Fibroblast of peridontal ligament (primary cell): Measurements from ENCODE around the gene ENKD1.
A peak's percentile ranks its signal among the peaks of the same experiment; 100 is the strongest.

Source experiments
- DNase-seq: peaks from one replicate; pipeline ENCODE4 v3.0.0-alpha.2; 2010; ENCODE audit errors: extremely low read depth

Gene ENKD1

DNA sequence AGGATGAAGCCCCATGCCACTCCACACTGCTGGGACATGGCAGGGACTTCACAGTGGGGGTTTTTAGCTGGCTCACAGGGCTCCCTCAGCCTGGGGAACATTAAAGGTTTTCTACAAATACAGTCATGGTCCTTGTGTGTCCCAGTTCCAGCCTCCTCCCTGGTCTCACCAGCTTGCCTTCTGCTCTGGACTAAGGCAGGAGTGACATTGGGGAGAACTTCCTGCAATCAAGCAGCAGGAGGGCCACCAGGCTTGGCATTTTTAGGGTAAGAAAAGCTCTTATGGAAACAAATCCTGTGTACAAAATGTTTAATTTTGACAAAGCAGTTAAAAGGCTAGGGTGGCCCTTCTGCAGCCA lies 3.9 kb downstream of the ENKD1 start:
- DNase-seq, result no peak

DNA sequence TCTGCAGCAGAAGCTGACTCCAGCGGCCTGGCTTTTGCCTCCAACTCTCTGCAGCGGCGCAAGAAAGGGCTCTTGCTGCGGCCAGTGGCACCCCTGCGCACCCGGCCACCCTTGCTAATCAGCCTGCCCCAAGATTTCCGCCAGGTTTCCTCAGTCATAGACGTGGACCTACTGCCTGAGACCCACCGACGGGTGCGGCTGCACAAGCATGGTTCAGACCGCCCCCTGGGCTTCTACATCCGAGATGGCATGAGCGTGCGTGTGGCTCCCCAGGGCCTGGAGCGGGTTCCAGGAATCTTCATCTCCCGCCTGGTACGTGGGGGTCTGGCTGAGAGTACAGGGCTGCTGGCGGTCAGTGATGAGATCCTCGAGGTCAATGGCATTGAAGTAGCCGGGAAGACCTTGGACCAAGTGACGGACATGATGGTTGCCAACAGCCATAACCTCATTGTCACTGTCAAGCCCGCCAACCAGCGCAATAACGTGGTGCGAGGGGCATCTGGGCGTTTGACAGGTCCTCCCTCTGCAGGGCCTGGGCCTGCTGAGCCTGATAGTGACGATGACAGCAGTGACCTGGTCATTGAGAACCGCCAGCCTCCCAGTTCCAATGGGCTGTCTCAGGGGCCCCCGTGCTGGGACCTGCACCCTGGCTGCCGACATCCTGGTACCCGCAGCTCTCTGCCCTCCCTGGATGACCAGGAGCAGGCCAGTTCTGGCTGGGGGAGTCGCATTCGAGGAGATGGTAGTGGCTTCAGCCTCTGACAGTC lies 4.5 kb downstream of the ENKD1 start:
- DNase-seq, result no peak

DNA sequence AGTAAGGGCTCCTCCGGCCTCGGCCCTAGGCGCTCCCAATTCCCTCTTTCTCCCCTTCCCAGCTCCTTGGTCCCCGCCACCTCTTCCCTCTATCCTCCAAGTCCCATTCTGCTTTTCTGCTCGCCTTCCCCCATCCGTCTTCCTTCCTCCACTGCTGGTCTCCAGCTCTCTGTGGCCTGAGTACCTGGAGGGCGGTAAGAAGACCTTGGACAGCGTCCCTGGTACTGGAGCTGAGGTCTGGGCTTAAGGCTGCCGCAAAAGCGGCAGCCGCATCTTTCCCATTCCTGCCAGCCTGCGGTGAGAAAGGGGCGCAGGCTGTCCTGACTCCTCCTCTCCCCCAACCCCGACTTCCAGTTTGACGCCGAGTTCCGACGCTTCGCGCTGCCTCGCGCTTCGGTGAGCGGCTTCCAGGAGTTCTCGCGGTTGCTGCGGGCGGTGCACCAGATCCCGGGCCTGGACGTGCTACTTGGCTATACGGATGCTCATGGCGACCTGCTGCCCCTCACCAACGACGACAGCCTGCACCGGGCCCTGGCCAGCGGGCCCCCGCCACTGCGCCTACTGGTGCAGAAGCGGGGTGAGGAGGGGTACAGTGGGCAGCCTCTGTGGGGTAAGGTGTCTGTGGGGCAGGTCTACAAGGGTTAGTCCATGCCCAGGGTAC lies 5.3 kb downstream of the ENKD1 start:
- DNase-seq, result peak; percentile 38

DNA sequence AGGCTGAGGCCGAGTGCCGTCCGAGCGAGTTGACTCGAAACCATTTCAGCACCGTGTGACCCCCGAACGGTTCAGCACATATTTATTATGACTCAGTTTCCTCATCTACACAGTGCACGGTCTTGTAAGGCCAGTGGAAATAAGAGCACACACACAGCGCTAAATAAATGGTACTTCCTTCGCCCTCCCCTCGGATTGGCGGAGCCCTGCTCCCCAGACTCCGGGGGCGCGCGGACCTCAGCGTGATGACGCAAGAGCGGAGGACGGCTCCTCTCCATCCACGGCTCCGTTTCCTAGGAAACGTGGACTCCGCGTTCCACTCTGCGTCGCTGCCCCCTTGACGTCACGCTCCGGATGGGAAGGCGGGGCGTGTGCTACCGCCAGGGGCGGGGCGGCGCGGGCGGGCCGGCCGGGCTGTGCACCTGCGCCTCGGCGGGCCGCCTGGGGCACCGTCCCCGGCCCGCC lies 6.0 kb downstream of the ENKD1 start, which contains the start of gene PARD6A:
Gene PARD6A (plus strand): TSS at position 397 of the 465 bp plus-strand sequence. CDS start 79 bp downstream, outside the sequence.
- DNase-seq, result peak; percentile 94

DNA sequence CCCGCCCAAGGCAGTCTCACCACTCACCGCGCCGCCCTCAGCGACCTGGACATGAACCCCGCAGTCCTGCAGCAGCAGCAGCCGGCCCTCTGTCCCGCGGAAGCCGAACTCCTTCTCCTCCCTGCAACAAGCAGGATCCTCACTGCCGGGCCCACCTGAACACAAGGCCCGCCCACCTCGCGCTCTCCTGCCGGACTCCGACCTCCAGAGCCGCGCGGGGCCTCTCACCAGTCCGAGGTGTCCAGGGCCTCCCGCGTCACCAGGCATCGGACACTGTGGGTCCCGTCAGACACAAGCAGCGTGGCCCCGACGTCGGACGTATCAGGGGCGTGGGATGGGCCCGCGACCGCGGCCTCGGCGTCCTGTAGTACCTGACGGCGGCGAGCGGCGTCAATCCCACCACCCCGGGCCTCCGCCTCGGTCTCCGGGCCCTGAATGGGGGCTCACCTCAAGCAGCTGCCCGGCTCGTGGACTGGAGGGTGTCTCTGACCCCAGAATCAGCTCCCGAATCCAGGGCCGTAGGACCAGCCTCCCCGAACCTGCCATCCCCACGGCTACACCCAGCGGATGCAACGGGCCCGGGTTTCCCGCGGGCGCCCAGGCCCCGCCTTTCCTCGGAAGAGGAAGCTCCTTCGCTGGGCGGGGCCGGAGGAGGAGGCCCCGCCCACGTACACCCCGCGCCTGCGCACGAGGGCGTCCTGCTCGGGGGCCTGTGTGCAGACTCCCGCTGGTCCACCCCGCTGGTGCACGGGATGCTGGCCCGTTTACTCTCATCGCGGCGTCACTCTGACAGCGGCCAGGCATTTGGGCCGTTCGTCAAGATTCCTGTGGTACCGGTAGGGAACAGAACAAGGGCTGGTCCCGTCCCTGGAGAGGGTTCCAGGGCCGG lies 6.6 kb downstream of the ENKD1 start, which contains the start of gene ACD:
Gene ACD (minus strand): TSS at position 586 of the 889 bp plus-strand sequence. CDS start 40 bp downstream, at position 546.
- DNase-seq, result peak; percentile 84

DNA sequence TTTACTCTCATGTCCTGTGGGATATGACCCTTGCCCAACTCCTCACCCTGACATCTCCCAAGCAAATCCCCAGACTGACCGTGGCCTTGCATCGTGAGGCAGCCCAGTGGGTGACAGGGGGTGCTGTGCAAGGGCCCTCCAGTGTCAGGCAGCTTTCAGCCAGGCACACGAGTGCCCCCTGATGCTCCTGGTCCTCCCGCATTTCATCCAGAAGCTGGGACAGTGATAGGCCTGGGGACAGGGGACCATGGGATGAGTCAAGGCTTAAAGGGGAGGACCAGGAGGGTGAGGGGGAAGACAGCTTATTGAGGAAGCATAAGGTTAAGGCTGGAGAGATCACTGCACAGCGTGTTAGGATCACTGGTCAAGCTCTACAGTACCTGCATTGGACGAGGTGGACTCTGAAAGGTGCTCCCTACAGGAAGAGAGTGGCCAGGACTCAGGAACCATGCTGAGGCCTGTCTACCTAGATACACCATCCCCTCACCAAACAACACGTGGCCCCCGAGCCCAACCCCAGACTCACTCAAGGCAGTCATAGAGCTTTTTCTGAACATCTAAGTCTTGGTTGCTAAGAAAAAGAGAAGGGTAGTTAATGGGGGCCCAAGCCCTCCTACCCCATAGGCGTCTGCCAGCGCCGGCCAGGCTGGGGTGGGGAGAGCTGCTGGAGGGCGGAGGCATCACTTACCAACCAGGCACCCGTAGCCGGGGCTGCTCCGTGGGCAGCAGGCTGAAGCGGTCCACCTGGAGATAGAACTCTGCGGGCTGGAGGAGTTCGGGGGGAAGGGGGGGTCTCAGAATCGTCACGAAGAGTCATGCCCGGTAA lies 7.5 kb downstream of the ENKD1 start:
- DNase-seq, result no peak

DNA sequence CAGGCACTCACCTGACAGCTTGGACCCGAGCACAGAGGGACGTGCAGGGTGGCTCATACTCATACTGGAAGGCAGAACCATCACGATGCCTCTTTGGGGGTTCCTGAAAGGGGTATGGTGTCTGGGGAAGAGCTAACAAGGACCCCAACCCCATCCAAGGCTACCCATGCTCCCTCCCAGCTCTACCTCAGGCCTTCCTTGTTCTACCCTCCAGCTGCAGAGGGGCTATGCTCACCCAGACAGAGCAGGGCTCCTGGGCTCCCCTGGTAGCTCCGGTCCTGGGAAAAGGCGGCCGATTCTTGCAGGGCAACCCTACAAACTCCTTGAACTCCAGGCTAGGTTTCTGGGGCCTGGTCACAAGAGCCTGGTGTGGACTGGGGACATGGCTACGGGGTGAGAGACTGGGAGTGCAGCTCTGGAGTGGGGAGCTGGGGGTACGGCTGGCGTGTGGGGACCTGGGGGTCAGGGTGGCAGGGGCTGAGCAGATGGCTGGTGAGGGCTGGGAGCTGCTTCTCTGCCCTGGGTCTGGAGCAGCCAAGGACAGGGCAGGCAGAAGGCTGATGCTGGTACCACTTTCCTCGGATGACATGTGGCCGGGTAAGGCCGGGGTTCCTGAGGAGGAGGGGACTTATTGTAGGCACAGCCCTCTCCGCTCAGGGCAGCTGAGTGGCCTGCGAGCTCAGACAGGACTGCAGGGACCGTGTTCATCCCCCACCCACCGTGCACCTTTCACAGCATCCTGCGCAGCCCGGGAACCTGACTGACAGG lies 8.6 kb downstream of the ENKD1 start:
- no peak for DNase-seq

DNA sequence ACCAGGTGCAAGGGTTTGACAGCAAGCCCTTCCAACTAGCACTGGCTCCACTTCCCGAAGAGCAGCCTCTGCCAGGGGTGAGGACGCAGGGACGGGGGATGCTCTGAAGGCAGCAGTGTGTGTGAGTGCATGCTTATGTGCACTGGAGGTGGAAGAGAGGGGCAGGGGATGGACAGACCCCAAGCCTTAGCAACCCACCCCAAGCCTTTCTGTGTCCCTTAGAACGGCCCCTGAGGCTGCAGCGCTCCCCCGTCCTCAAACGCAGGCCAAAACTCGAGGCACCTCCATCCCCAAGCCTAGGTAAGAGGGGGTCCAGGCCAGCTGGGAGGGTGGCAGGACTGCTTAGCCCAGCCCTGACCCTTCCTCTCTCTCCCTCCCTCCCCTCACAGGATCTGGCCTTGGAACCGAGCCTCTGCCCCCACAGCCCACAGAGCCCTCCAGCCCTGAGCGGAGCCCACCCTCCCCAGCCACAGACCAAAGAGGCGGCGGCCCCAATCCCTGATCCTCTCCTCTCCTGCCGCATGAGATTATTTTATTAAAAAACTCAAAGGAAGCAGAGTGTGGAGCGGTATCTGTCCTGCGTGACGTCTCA lies 9.4 kb downstream of the ENKD1 start:
- DNase-seq, result no peak

DNA sequence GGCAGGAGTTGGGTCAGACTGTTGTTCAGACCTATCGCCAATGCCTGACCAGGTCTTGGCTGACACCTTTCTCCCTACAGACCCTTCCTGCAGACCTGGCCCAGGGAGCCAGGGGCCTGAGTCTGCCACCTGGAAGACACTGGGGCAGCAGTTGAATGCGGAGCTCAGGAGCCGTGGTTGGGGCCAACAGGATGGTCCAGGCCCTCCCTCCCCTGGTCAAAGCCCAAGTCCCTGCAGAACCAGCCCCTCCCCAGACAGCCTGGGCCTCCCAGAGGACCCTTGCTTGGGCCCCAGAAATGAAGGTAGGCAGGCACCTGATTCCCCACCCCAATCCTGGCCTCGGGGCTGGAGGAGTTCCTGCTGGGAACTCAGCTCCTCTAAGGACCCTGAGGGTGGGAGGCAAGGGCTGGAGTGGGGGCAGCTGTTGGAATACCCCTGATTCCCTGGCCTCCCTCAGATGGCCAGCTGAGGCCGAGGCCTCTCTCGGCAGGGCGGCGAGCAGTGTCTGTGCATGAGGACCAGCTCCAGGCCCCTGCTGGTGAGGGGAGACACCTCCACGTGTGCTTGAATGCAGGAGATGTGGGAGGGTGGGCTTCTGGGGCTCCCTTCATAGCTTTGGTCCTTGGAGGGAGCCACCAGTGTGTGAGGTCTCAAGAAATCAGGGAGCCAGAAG lies 10.1 kb downstream of the ENKD1 start:
- DNase-seq, result no peak

DNA sequence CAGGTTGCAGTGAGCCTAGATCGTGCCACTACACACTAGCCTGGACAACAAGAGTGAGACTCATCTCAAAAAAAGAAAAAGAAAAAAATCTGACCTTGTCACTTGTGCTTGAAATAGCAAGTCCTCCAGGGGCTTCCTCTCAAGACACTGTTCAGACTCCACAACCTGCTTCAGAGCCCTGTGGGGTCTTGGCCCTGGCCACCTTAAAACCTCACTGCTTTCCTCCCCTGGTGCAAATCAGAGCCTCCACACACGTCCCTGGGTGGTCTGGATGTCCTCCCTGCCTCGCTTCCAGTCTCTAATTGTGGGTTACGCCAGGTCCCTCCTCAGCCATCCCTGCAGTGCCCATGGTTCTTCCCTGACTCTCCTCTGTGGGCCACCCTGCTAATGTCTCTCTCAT lies 11.2 kb downstream of the ENKD1 start:
- DNase-seq, result no peak

DNA sequence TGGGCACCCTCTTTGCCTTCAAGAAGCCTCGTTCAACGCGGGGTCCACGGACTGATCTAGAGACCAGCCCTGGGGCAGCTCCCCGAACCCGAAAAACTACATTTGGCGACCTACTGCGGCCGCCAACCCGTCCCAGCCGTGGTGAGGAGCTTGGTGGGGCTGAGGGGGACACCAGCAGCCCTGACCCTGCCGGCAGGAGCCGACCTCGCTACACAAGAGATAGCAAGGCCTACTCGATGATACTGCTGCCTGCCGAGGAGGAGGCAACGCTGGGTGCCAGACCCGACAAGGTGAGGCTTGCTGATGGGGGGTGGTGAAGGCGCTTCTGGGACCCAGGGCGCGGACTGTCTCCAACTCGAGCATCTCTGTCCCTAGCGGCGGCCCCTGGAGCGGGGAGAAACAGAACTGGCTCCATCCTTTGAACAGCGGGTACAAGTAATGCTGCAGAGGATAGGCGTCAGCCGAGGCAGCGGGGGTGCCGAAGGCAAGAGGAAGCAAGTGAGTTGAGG lies 12.1 kb downstream of the ENKD1 start:
- no peak for DNase-seq

DNA sequence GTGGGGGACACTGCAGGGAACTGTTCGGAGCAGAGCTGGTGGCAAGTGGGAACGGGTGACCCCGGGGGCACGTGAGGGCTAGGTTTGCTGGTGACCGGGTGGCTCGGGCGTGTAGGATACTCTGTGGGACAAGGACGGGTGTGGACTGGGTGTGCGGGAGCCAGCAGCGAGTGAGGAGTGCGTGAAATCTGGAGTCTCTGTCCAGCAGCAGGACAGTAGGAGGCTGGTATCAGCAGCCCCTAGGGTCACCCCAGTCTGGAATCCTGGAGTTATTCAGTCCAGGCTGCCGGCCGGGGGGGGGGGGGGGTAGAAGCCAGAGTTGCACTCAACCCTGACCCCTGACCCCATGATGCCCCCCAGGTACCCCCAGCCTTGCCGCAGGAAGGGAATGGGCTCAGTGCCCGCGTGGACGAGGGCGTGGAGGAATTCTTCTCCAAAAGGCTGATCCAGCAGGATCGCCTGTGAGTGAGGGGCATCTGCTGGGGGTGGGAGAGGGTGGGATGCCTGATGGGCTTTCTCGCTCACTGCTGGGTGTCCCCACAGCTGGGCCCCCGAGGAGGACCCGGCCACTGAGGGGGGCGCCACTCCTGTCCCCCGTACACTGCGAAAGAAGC lies 12.7 kb downstream of the ENKD1 start:
- DNase-seq, result no peak

DNA sequence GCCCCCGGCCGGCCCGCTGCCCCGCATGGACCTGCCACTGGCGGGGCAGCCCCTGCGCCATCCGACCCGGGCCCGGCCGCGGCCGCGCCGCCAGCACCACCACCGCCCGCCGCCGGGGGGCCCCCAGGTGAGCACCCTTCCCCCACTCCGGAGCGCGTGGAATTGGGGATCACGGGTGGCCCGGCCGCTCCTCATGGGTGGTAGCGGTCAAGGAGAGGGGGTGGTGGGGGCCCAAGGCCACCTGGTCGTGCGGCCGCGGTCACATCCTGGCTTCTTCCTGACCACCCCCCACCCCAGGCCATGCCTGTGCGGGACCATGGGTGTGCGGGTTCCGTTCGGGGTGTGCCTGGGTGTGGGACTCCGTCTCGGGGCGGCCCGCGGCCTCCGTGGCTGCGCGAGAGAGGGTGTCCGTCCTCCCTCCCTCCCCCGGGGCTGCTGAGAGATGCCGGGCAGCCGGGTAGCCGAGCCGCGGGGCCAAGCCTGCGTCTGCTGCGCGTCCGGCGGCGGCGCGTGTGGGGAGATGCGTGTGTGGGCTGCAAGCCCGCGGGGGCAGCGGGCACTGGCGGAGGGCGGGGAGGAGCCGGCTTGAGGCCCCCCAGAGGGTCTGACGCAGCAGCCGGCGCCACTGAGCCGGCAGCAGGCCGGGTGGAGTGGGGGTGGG lies 13.3 kb downstream of the ENKD1 start:
- no peak for DNase-seq

DNA sequence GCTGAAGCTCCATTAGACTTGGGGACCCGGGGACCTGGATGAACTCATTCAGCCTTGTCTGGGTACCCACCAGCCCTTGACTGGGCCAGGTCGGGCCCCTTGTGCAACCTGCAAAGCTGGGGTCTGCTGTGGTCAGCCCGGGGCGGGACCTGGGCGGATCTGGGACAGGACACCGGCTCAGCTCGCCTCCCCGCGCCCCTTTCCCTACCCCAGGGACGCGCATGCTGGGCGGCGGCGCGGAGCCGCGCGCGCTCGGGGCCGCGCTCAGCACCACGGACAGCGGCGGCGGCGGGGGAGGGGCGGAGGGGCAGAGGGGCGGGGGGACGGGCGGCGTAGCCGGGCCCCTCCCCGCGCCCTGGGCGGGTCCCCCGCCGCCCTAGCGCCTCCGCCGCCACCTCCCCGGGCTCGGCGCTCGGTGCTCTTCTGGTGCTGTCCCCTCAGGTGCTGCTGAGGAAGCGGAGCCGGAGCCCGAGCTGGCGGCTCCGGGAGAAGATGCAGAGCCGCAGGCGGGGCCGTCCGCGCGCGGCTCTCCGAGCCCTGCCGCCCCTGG lies 13.9 kb downstream of the ENKD1 start:
- DNase-seq, result no peak

DNA sequence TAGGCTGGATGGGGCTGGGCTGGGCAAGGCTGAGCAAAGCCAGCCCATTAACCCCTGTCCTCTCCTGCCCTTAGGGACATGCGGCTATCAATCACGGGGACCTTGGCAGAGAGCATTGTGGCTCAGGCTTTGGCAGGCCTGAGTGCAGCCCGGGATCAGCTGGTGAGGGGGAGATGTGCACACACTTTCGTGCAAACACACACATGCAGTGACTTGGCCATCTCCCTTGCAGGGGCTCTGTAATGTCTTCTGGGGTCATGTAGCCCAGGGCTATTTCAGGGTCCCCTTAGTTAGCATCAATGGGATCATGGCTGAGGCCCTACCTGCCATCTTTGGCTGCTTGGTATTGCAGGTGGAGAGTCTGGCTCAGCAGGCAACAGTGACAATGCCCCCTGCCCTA lies 14.7 kb downstream of the ENKD1 start:
- no peak for DNase-seq

DNA sequence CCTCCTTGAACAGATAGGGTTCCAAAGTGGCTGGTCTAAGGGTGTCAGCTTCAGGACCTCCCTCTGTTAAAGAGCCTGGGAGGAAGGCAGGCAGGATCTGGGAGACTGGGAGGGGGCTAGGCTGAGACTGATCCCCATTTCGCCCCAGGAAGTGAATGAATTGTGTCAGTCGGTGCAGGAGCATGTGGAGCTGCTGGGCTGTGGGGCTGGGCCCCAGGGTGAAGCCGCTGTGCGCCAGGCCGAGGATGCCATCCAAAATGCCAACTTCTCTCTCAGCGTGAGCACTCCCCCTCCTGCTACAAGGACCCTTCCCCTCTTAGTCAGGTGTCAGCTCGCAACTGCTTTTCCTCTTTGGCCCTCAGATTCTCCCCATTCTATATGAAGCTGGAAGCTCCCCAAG lies 15.5 kb downstream of the ENKD1 start:
- no peak for DNase-seq

DNA sequence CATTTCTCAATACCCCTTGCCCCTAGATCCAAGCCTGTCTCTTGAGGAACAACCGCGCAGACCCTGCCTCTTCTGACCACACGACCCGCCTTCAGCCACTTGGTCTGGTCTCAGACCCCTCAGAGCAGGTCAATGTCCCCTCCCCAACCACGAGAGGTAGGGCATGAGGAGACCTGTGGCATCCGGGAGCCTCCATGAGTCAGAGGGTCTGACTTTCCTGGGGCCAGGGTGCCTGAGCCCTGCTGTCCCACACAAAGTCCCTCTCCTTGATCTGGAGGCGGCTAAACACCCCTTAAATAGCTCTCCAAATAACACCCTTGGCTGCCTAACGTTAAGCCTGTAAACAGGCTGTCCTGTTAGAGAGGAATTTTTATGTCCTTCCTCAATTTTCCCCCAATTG lies 16.5 kb downstream of the ENKD1 start:
- no peak for DNase-seq

DNA sequence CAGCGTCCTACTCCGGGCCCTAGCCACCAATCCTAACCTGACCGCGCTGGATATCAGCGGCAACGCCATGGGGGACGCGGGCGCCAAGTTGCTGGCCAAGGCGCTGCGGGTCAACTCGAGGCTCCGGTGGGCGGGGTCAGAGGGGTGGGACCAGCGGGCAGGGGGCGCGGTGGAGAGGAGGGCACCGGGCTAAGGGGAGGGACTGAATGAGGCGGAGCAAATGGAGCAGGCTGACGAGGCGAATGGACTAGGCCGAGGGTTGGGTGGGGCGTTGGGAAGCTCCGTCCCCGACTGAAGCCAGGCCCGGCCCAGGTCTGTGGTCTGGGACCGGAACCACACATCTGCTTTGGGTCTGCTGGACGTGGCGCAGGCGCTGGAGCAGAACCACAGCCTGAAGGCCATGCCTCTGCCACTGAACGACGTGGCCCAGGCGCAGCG lies 17.0 kb downstream of the ENKD1 start:
- no peak for DNase-seq
